ENCODE data around the gene ATP13A1. TPM values are rescaled to one million over a fixed set of nuclear protein-coding genes. Genes with fewer than 3 reads are reported as not detected.

The ATP13A1 gene
- polyA plus RNA-seq, 1 donor = 54.5 TPM

GRCh38 chr19:19644054-19644388, 19.5 kb downstream of the ATP13A1 start:
- DNase-seq = no peak

DNA sequence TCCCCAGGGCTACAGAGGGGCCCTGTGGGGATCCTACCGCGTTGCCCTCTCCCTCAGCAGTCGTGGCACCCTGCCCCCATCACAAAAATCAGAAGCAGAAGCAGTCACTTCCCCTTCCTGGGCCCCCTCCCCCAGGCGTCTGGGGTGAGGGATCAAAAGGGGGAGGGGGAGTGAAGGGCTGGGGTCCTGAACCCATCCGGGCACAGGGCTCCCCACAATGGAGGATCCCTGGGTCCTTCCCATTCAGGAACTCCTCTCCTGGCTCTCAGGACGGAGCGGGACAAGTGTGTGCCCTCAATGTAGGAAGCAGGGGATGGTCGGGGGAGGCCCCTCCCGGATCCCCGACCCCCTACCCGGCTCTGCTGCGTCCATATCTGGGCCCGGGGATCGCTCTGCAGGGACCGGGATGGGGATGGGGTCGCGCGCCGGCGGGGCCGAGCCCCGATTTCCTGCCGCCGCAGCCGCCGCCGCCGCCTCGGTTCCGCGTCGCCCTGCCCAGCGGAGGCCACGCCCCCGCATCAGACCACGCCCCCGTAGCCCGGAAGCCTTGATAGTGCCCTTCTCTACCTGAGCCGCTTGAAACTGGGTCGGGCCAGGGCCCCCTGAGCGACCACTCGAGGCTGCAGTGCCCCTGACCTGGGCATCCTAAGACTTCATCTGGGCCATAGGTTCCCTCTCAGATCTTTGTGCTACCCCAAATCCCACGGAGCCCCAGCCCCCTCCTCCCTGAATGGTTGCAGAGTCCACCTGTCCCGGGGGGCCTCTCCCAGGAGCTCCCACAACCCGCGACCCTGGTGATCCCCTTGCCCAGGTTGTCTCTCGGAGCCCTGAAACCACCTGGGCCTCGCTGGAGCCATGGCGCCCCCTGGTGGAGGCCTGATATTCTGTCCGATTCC, 20.1 kb downstream of the ATP13A1 start, which contains the start of gene GMIP:
Gene GMIP, minus strand, starts transcription at position 500 of the 896 bp plus-strand sequence. Its CDS starts 128 bp downstream, at position 372.
- DNase-seq = peak; percentile 51

DNA sequence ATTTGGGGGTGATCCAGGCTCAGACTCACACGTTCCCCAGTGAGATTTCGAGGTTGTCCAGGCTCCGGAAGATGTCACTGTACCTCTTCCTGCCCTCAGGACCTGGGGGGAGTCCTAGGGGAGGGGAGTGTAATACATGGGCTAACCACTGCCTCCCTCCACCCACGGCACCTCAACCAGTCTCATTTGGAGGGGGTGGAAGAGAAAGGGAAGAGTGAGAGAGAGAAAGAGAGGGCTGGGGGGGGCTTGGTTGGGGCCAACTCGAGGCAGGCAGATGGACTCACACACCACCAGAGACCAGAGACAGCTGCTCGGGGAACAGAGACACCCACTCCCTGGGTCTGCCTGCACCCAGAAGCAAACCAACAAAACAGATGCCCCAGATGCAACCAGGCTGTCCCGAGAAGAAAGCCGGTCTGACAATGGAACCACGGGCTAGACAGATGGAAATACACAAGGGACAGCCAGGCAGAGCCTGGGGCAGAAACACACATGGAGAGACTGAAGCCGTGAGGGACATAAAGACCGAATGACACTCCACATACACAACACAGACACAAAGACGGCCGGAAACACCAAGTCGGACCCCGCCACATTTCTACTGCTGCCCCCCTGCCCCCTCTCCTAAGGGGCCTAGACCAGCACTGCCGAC, 20.8 kb downstream of the ATP13A1 start:
- no peak for DNase-seq

DNA sequence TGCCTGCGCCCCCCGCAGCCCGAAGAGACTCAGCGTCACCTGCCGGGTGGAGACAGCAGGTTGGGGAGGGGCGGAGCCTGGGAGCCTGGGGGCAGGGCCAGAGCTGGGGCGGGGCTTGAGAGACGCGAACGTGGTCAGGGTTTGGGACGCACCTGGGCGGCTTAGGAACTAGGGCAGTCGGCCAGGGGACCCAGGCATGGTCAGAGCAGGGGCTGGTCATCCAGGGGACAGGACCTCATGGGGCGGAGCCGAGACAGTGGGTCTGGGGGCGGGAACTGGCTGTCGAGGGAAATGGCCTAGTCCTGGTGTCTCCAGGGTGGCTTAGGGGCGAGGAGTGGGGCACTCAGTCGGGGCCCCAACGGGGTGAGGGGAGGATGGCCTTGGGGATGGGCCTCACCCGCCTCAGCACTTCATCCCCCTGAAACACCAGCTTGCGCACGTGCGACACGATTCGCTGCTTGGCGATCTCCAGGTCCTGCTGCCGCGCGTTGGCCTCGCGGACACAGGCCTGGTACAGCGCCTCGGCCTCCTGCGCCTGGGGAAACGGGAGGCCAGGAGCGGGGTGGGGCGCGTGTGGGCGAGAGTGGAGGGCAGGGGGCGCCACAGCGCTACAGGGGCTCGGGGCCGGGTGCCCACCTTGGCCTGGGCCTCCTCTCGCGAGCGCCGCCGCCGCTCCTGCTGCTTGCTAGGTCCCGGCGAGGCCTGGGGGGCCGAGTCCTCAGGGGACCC, 25.8 kb downstream of the ATP13A1 start:
- DNase-seq = no peak

GRCh38 chr19:19637186-19637522, 26.3 kb downstream of the ATP13A1 start:
- DNase-seq = no peak

DNA sequence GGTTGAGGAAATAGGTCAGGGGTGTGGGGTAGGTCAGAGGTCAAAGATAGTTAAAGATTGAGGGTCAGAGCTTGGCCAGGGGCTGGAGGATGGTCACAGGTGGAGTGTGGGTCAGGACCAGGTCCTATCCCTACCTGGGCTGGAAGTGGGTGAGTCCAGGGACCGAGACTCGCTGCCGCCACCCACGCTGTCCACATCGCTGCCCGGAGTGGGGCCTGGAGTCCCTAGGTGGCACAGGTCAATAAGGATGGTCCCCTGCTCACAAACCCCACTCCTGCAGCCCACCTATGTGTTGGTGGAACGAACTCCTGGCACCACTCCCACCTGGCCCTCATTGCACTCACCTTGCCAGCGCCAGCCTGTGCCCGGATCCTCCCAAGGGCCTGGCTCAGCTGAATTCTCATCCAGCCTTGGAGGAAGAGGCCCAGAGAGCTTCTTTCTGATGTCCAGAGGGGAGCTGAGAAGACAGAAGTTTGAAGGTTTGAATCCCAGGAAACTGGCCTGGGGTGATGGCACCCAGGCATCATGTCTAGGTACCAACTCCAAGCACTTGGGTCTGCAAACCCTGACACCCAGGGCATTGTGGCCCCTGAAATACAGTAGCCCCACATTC, 26.8 kb downstream of the ATP13A1 start:
- no peak for DNase-seq

- DNase-seq = no peak
Measured at GRCh38 chr19:19635313-19635702, 28.2 kb downstream of the ATP13A1 start.

GRCh38 chr19:19634516-19635312, 28.8 kb downstream of the ATP13A1 start:
- DNase-seq = no peak

DNA sequence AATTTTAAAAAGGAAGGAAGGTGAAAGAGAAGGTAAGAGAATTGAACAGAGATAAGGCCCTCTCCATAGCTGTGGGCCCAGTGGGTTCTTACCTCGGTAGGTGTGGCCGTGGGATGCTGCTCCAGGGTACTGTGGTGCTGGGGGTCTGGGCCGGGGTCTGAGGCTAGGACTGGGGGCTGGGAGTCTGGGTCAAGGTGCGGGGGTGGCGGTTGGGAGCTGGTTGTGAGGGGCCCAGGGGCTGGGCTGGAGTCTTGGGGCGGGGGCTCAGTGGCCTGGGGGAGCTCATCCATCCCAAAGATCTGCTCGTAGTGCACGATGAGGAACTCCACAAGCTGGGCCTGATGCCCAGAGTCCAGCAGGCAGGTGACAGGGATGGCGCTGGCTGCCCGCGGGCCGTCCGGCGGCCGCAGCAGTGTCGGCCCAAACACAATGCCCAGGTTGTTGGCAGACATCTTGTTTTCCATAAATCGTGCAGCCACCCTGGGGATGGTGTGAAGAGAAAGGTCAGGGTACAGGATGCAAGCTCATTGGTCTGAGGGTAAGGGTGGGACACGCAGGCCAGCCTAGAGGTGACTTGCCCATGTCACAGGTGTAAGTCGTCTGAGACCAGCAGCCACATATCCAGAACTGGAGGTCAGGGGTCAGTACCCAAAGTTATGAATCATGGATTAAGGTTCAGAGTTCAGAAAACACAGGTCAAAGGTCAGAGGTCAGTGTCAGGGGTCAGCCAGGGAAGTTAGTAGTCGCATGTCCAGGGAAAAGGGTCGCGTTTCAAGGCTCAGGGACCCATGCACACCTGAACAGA, 29.6 kb downstream of the ATP13A1 start:
- no peak for DNase-seq

DNA sequence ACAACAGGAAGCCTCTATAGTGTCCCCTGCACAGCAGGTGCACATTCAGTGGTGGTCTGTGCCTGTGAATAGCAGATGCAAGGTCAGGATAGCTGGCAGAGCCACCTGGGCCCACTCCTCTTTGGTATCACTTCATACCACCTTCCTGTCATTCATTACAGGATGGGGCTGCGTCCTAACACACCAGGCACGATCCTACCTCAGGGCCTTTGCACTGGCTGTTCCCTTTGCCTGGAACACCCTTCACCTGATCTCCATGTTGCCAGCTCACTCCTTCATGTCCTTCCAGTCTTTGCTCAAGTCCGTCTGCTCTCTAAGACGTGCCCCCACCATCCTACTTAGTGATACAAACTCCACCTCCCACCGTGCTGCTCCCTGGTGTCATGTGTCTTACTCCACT, 30.8 kb downstream of the ATP13A1 start:
- DNase-seq = no peak

DNA sequence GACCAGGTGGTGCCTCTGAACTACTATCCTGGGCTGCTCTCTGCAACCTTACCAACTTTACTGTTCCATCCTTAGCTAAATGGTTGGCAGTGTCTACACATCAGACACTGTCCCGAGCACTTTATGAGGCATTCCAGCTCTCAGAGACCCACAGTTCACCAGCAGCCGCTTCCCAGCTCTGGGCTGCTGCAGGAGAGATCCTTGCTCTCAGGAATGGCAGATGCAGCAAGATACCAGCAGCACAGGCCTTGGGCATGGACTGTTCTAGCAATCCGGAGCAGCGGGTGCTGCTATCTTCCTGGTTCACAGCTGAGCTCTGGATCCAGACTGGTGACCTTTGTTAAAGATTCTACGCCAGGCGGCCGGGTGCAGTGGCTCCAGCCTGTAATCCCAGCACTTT, 32.1 kb downstream of the ATP13A1 start:
- DNase-seq = no peak

GRCh38 chr19:19630426-19630825, 33.0 kb downstream of the ATP13A1 start:
- no peak for DNase-seq

DNA sequence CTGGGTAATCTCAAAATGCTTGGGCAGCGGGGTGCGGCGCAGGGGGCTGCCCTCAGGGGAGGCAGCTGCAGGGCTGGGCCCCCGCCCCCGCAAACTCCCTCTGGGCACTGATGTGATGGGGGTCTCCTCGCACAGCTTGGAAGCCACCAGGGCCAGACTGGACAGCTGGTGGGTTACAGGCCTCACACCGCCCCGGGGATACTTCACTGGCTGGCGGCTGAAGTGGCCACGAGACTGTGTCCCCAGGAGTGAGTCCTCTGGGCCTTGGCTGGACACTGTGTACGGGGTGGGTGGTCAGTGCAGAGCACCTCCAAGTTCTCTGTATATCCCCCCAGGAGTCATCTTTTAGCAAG, 33.4 kb downstream of the ATP13A1 start:
- no peak for DNase-seq

DNA sequence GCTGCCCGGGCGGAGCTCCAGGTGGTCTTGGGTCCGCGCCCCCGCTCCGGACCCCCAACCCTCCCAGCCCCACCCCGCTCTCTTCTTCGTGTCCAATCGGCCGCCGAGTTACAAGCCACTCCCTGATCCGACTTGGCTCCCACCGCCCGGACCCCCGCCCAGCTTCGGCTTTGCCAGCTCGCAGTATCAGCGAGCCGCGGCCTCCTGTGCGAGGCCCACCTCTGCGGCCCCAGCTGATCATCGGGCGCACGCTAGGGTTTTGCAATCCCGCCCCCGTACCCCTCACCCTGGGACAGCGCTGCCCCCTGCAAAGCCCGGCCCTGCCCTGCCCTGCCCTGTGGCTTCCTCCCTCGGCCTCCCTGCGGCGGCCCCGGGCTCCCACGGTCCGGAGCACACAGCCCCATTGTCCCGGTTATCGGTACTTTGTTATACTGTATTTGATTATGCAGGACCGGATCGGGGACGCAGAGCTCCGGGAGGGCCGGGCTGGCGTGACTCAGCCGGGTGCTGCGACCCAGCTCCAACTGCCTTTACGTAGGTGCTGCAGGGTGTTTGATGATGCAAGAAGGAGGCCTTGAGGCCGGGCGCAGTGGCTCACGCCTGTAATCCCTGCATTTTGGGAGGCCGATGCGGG, 34.9 kb downstream of the ATP13A1 start:
- peak; percentile 75 for DNase-seq

GRCh38 chr19:19627621-19628500, 35.6 kb downstream of the ATP13A1 start, which contains the start of gene LPAR2:
Gene LPAR2, minus strand, starts transcription at chr19:19628220. Its CDS starts 945 bp downstream, at chr19:19627275.
- peak; percentile 45 for DNase-seq

DNA sequence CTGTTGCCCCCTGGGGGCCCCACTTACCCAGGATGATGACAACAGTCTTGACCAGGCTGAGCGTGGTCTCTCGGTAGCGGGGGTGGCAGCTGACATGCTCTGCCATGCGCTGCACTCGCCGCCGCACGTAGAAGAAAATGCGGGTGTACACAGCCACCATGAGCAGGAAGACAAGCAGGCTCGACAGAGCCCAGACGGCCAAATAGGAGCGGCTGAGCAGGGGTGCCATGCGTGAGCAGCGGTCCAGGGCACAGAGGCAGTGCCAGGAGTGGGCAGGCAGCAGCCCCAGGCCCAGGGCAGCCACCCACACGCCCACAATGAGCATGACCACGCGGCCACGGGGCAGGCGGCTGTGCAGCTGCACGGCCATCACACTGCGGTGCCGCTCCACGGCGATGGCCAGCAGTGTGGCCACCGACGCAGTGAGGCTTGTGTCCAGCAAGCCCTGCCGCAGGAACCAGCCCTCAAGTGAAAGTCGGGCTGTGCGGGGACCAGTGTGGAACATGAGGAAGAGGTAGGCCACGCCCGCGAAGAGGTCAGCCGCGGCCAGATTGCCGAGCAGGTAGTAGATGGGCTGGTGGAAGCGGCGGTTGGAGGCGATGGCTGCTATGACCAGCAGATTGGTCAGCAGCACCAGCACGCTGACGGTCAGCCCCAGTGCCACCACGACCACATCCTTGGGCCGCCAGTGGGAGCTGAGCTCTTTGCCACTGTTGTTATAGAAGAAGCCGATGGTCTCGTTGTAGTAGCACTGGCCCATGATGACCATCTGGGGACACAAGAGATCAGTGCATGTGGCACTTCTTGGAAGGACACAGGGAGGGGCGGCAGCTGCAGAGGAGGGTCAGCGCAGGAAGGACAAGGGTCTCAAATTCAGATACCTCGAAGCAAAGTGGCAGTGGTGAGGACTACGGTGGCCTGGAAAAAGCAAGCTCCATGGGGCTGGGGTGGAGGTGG, 36.7 kb downstream of the ATP13A1 start:
- DNase-seq = no peak

DNA sequence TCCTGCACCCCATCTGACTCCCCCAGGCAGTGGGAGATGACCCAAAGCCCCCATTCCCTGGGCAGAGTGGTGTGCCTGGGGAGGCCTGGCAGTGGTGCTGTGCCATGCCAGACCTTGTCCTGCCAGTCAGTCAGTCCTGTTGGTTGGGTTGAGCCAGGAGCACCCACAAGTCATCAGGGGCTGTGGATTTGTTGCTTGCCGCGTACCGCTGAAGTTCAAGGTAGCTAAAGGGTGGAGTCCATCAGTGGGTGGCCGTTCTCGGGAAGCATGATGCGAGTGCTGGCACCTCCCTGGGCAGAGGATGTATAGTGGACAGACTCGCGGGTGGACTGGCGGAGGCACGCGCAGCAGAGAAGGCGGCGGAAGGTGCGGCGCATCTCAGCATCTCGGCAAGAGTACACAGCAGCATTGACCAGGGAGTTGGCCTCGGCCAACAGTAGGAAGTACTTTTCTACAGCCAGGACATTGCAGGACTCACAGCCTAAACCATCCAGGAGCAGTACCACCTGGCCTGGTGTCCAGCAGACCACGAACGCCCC, 39.4 kb downstream of the ATP13A1 start:
- DNase-seq = no peak

DNA sequence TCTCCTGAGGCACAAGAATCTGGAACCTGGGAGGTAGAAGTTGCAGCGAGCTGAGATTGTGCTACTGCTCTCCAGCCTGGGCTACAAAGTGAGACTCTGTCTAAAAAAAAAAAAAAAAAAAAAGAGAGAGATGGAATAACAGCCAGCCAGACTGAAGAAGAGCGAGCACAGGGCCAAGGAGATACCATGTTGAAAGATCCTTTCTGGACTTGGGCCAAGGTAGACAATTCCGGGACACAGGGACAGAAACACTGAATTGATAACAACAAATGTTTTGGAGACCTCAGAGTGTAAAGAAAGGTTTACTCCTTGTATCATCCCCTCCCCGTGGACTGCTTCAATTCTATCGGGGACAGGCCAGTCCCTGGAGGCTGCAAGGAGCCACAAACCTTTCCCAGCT, 40.1 kb downstream of the ATP13A1 start:
- no peak for DNase-seq
